ENCODE measurements around the gene TSBP1.
"Not testable (repeated sequence)": the region's sequence is repeated elsewhere in the genome, so short reads cannot be mapped to it uniquely, and the experiment has no call there.

Gene TSBP1

GRCh38 chr6:32371229-32371628, 474 bp downstream of the TSBP1 start:
- Histone ChIP-seq H3K9ac (ENCODE audit: low read length) (no peak overlapping the region), H4K20me1 (ENCODE audit: insufficient read depth, low read length) (no peaks in the 10 kb centered on the region), H3K27me3 (ENCODE audit: low read depth, low read length) (no peaks in the 10 kb centered on the region), H2AFZ (ENCODE audit: low read depth, low read length) (no peak overlapping the region), H3K9me3 (ENCODE audit: insufficient read depth, low read length) (no peaks in the 10 kb centered on the region), H3K4me3 (ENCODE audit: low read length) (no peak overlapping the region), H3K79me2 (ENCODE audit: low read length) (no peaks in the 10 kb centered on the region), H3K4me1 (ENCODE audit: low read length) (no peaks in the 10 kb centered on the region), H3K4me2 (ENCODE audit: low read length) (no peak overlapping the region), H3K27ac (ENCODE audit: low read length) (no peak overlapping the region), H3K36me3 (replicated peaks; ENCODE audit: low read depth, low read length) (no peaks in the 10 kb centered on the region)
- no peak for TF ChIP-seq CTCF (IDR thresholded peaks at IDR 0.05; ENCODE audit: low read depth, low read length)
- no peak for TF ChIP-seq EZH2phosphoT487 (IDR thresholded peaks at IDR 0.05; ENCODE audit: low read depth)

- no peaks in the 10 kb centered on the region for H3K79me2 ChIP-seq (ENCODE audit: low read length)
- no peaks in the 10 kb centered on the region for H3K27me3 ChIP-seq (ENCODE audit: low read depth, low read length)
- H3K9me3 ChIP-seq (ENCODE audit: insufficient read depth, low read length): no peaks in the 10 kb centered on the region
- no peak overlapping the region for H3K4me2 ChIP-seq (ENCODE audit: low read length)
- no peak overlapping the region for H3K4me3 ChIP-seq (ENCODE audit: low read length)
- H2AFZ ChIP-seq (ENCODE audit: low read depth, low read length): no peak overlapping the region
- H3K4me1 ChIP-seq (ENCODE audit: low read length): no peaks in the 10 kb centered on the region
- no peak overlapping the region for H3K27ac ChIP-seq (ENCODE audit: low read length)
- TF ChIP-seq EZH2phosphoT487 (IDR thresholded peaks at IDR 0.05; ENCODE audit: low read depth): no peak
- no peak for TF ChIP-seq CTCF (IDR thresholded peaks at IDR 0.05; ENCODE audit: low read depth, low read length)
- H4K20me1 ChIP-seq (ENCODE audit: insufficient read depth, low read length): no peaks in the 10 kb centered on the region
- no peak overlapping the region for H3K9ac ChIP-seq (ENCODE audit: low read length)
- no peaks in the 10 kb centered on the region for H3K36me3 ChIP-seq (replicated peaks; ENCODE audit: low read depth, low read length)
Observed at GRCh38 chr6:32370505-32370904, 1.2 kb downstream of the TSBP1 start.

GRCh38 chr6:32369660-32370059, 2.0 kb downstream of the TSBP1 start:
- H4K20me1 ChIP-seq (ENCODE audit: insufficient read depth, low read length): no peaks in the 10 kb centered on the region
- no peaks in the 10 kb centered on the region for H3K36me3 ChIP-seq (replicated peaks; ENCODE audit: low read depth, low read length)
- H3K27ac ChIP-seq (ENCODE audit: low read length): no peak overlapping the region
- no peaks in the 10 kb centered on the region for H3K4me1 ChIP-seq (ENCODE audit: low read length)
- no peaks in the 10 kb centered on the region for H3K9me3 ChIP-seq (ENCODE audit: insufficient read depth, low read length)
- no peak overlapping the region for H3K4me2 ChIP-seq (ENCODE audit: low read length)
- H3K27me3 ChIP-seq (ENCODE audit: low read depth, low read length): no peaks in the 10 kb centered on the region
- H3K9ac ChIP-seq (ENCODE audit: low read length): no peak overlapping the region
- no peaks in the 10 kb centered on the region for H3K79me2 ChIP-seq (ENCODE audit: low read length)
- H3K4me3 ChIP-seq (ENCODE audit: low read length): no peak overlapping the region
- TF ChIP-seq EZH2phosphoT487 (IDR thresholded peaks at IDR 0.05; ENCODE audit: low read depth) (no peak), CTCF (IDR thresholded peaks at IDR 0.05; ENCODE audit: low read depth, low read length) (no peak)
- no peak overlapping the region for H2AFZ ChIP-seq (ENCODE audit: low read depth, low read length)

GRCh38 chr6:32367644-32368043, 4.1 kb downstream of the TSBP1 start:
- H2AFZ ChIP-seq (ENCODE audit: low read depth, low read length): no peak overlapping the region
- H3K4me3 ChIP-seq (ENCODE audit: low read length): no peak overlapping the region
- no peaks in the 10 kb centered on the region for H4K20me1 ChIP-seq (ENCODE audit: insufficient read depth, low read length)
- no peak for TF ChIP-seq CTCF (IDR thresholded peaks at IDR 0.05; ENCODE audit: low read depth, low read length)
- TF ChIP-seq EZH2phosphoT487 (IDR thresholded peaks at IDR 0.05; ENCODE audit: low read depth): no peak
- no peaks in the 10 kb centered on the region for H3K79me2 ChIP-seq (ENCODE audit: low read length)
- H3K36me3 ChIP-seq (replicated peaks; ENCODE audit: low read depth, low read length): no peaks in the 10 kb centered on the region
- no peaks in the 10 kb centered on the region for H3K27me3 ChIP-seq (ENCODE audit: low read depth, low read length)
- H3K27ac ChIP-seq (ENCODE audit: low read length): no peak overlapping the region
- no peaks in the 10 kb centered on the region for H3K9me3 ChIP-seq (ENCODE audit: insufficient read depth, low read length)
- no peaks in the 10 kb centered on the region for H3K4me1 ChIP-seq (ENCODE audit: low read length)
- H3K4me2 ChIP-seq (ENCODE audit: low read length): no peak overlapping the region
- H3K9ac ChIP-seq (ENCODE audit: low read length): no peak overlapping the region

- H3K4me3 ChIP-seq (ENCODE audit: low read length); H3K27ac ChIP-seq (ENCODE audit: low read length); H3K4me1 ChIP-seq (ENCODE audit: low read length); H4K20me1 ChIP-seq (ENCODE audit: insufficient read depth, low read length); H3K36me3 ChIP-seq (replicated peaks; ENCODE audit: low read depth, low read length); H3K27me3 ChIP-seq (ENCODE audit: low read depth, low read length); H3K79me2 ChIP-seq (ENCODE audit: low read length); H3K4me2 ChIP-seq (ENCODE audit: low read length); H3K9me3 ChIP-seq (ENCODE audit: insufficient read depth, low read length); H3K9ac ChIP-seq (ENCODE audit: low read length); H2AFZ ChIP-seq (ENCODE audit: low read depth, low read length): not testable (repeated sequence)
Observed at GRCh38 chr6:32359225-32359624, 12.5 kb downstream of the TSBP1 start.

- not testable (repeated sequence) for H3K27ac ChIP-seq (ENCODE audit: low read length); H3K79me2 ChIP-seq (ENCODE audit: low read length); H3K9ac ChIP-seq (ENCODE audit: low read length); H3K9me3 ChIP-seq (ENCODE audit: insufficient read depth, low read length); H3K4me1 ChIP-seq (ENCODE audit: low read length); H3K4me3 ChIP-seq (ENCODE audit: low read length); H3K27me3 ChIP-seq (ENCODE audit: low read depth, low read length); H3K36me3 ChIP-seq (replicated peaks; ENCODE audit: low read depth, low read length); H4K20me1 ChIP-seq (ENCODE audit: insufficient read depth, low read length); H2AFZ ChIP-seq (ENCODE audit: low read depth, low read length); H3K4me2 ChIP-seq (ENCODE audit: low read length)
Observed at GRCh38 chr6:32358548-32358947, 13.2 kb downstream of the TSBP1 start.

All from OCI-LY3 (cell line).